Activated CD8-positive, alpha-beta T cell treated with anti-CD3 and anti-CD28 coated beads for 36 hours (primary cell): ENCODE data around the gene MSL2. TPM values are rescaled to one million over a fixed set of nuclear protein-coding genes. Genes with fewer than 3 reads are reported as not detected.
A peak's percentile ranks its signal among the peaks of the same experiment; 100 is the strongest.
"Not testable (repeated sequence)": the region's sequence is repeated elsewhere in the genome, so short reads cannot be mapped to it uniquely, and the experiment has no call there.

Experiments used
- ATAC-seq: fragments of 200-7000 bp; cut with Tn5 transposase; one replicate; pipeline ENCODE4 v1.10.0; 2021; ENCODE audit warnings: mild to moderate bottlenecking, moderate library complexity
- CTCF ChIA-PET: fragments of 350-600 bp; sonication (Branson Sonifier 250); formaldehyde crosslinking; loops from one replicate; lab custom pipeline; 2021; ENCODE audit warnings: antibody characterized with exemption; lab: Charles Lee
- POLR2A ChIA-PET: fragments of 350-600 bp; sonication (Branson Sonifier 250); formaldehyde crosslinking; loops from one replicate; lab custom pipeline; 2021; ENCODE audit warnings: antibody characterized with exemption; lab: Charles Lee
- DNase-seq: peaks from one replicate; pipeline ENCODE4 v3.0.0-alpha.2; 2020
- H3K27ac Mint-ChIP-seq: one replicate; pipeline ENCODE4 v1.8.0; 2021; ENCODE audit warnings: mild to moderate bottlenecking, mixed read lengths
- H3K27me3 Mint-ChIP-seq: one replicate; pipeline ENCODE4 v1.8.0; 2021; ENCODE audit warnings: mixed read lengths
- H3K36me3 Mint-ChIP-seq: one replicate; pipeline ENCODE4 v1.8.0; 2021; ENCODE audit warnings: low read depth, mixed read lengths
- H3K4me1 Mint-ChIP-seq: one replicate; pipeline ENCODE4 v1.8.0; 2021; ENCODE audit warnings: low read depth, mixed read lengths
- H3K4me3 Mint-ChIP-seq: one replicate; pipeline ENCODE4 v1.8.0; 2021; ENCODE audit warnings: mild to moderate bottlenecking, moderate library complexity, mixed read lengths
- H3K9me3 Mint-ChIP-seq: one replicate; pipeline ENCODE4 v1.8.0; 2021; ENCODE audit warnings: mixed read lengths
- intact Hi-C: fragments of 100-400 bp; cut with micrococcal nuclease; formaldehyde crosslinking; loops from one replicate; pipeline ENCODE4 v1.10.0; 2022
- total RNA-seq, 2 experiments: library from RNA; stranded (reverse); gene quantifications; one replicate each; pipeline ENCODE4 v1.2.3, GENCODE V29; 2021
- TF ChIP-seq, protein P1 (sequence below): fragments of 200-600 bp; IDR thresholded peaks from one replicate; pipeline ENCODE4 v1.8.0; 2022; ENCODE audit warnings: antibody characterized with exemption, mild to moderate bottlenecking

The MSL2 gene
- total RNA-seq, 2 experiments from 2014 or later, result 35.8 to 36.8 TPM

- Mint-ChIP-seq H3K9me3 (no peaks in the 10 kb centered on the region), H3K4me3 (no peak overlapping the region), H3K27ac (no peak overlapping the region), H3K36me3 (peaks cover 4% of the 10 kb centered on the region), H3K4me1 (peaks cover 76% of the 10 kb centered on the region), H3K27me3 (no peaks in the 10 kb centered on the region)
- ChIA-PET CTCF (interaction anchor here (0.8 kb wide), 1 partner anchor 106 kb away, joined by 3 read pairs; no protein-coding TSS in a partner anchor), POLR2A (interaction anchor here (2.6 to 12.2 kb wide), 2 partner anchors 11 to 12 kb away, joined by 13 to 87 read pairs; partner anchors contain the start of gene MSL2)
- TF ChIP-seq, protein P1, sequence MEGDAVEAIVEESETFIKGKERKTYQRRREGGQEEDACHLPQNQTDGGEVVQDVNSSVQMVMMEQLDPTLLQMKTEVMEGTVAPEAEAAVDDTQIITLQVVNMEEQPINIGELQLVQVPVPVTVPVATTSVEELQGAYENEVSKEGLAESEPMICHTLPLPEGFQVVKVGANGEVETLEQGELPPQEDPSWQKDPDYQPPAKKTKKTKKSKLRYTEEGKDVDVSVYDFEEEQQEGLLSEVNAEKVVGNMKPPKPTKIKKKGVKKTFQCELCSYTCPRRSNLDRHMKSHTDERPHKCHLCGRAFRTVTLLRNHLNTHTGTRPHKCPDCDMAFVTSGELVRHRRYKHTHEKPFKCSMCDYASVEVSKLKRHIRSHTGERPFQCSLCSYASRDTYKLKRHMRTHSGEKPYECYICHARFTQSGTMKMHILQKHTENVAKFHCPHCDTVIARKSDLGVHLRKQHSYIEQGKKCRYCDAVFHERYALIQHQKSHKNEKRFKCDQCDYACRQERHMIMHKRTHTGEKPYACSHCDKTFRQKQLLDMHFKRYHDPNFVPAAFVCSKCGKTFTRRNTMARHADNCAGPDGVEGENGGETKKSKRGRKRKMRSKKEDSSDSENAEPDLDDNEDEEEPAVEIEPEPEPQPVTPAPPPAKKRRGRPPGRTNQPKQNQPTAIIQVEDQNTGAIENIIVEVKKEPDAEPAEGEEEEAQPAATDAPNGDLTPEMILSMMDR, result no peak
- DNase-seq (no peak), ATAC-seq (no peak)
- intact Hi-C loops, result no loop called here
Measured at GRCh38 chr3:136184703-136185102, 11.4 kb downstream of the MSL2 start.

- Mint-ChIP-seq H3K27ac (no peak overlapping the region), H3K9me3 (no peaks in the 10 kb centered on the region), H3K27me3 (no peaks in the 10 kb centered on the region), H3K4me3 (no peak overlapping the region), H3K4me1 (peaks cover 77% of the 10 kb centered on the region), H3K36me3 (peaks cover 5% of the 10 kb centered on the region)
- ATAC-seq (no peak), DNase-seq (no peak)
- ChIA-PET POLR2A (interaction anchor here (0.8 to 12.2 kb wide), 4 partner anchors 10 to 34 kb away, joined by 4 to 87 read pairs (median 5); partner anchors contain the start of gene MSL2), CTCF (interaction anchor here (1.0 kb wide), 1 partner anchor 571 kb away, joined by 3 read pairs; the partner anchor contains the start of gene STAG1)
- TF ChIP-seq, protein P1, result no peak
- intact Hi-C loops, result no loop called here
Measured at GRCh38 chr3:136181741-136182140, 14.4 kb downstream of the MSL2 start.

DNA sequence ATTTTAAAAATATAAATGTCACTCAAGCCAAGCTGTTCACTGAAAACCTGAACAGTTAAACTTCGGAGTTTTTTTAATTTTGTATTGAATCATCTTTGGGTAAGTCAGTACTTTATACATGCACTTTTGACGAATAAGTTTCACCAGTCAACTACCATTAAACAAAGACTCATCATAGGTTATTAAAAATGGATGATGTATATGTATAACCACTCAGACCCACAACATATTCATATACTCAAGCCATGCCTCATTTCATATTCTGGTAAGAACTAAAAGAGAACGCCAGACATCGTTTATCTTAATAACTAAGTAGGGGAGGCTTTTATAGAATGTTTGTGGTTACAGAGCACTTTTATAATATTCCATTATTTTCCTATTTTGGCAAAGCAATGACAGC lies 18.3 kb downstream of the MSL2 start:
- H3K4me1 Mint-ChIP-seq, result peaks cover 57% of the 10 kb centered on the region
- CTCF ChIA-PET, result interaction anchor here (1.3 kb wide), 1 partner anchor 16 kb away, joined by 3 read pairs; no protein-coding TSS in a partner anchor
- TF ChIP-seq, protein P1, result no peak
- H3K36me3 Mint-ChIP-seq, result peaks cover 2% of the 10 kb centered on the region
- ATAC-seq (no peak), DNase-seq (no peak)
- no peak overlapping the region for H3K27ac Mint-ChIP-seq
- H3K9me3 Mint-ChIP-seq, result no peaks in the 10 kb centered on the region
- H3K27me3 Mint-ChIP-seq, result no peaks in the 10 kb centered on the region
- H3K4me3 Mint-ChIP-seq, result no peak overlapping the region
- POLR2A ChIA-PET, result interaction anchor here (0.7 to 12.2 kb wide), 2 partner anchors 10 to 18 kb away, joined by 3 to 87 read pairs; partner anchors contain the start of gene MSL2
- intact Hi-C loops, result no loop called here

GRCh38 chr3:136173939-136174490 lies 22.1 kb downstream of the MSL2 start:
- DNase-seq (no peak), ATAC-seq (no peak)
- ChIA-PET POLR2A (interaction anchor here (0.7 to 2.4 kb wide), 3 partner anchors 9 to 20 kb away, joined by 3 to 13 read pairs (median 3); no protein-coding TSS in a partner anchor), CTCF (interaction anchor here (1.0 kb wide), 1 partner anchor 10 kb away, joined by 3 read pairs; no protein-coding TSS in a partner anchor)
- H3K4me3 Mint-ChIP-seq, result no peak overlapping the region
- intact Hi-C loops, result no loop called here
- H3K27me3 Mint-ChIP-seq, result no peaks in the 10 kb centered on the region
- H3K4me1 Mint-ChIP-seq, result peaks cover 29% of the 10 kb centered on the region
- H3K9me3 Mint-ChIP-seq, result no peaks in the 10 kb centered on the region
- peak overlapping the region; percentile 17 for H3K27ac Mint-ChIP-seq
- TF ChIP-seq, protein P1, result no peak
- peaks cover 2% of the 10 kb centered on the region for H3K36me3 Mint-ChIP-seq

- no peaks in the 10 kb centered on the region for H3K27me3 Mint-ChIP-seq
- no peak overlapping the region for H3K4me3 Mint-ChIP-seq
- TF ChIP-seq, protein P1, result no peak
- DNase-seq (no peak), ATAC-seq (peak; percentile 74)
- H3K9me3 Mint-ChIP-seq, result peaks cover 1% of the 10 kb centered on the region
- intact Hi-C loops, result no loop called here
- ChIA-PET POLR2A (interaction anchor here (0.6 to 1.6 kb wide), 7 partner anchors 15 to 327 kb away, joined by 3 to 7 read pairs (median 3); partner anchors contain the start of gene MSL2), CTCF (interaction anchor here (1.2 to 1.6 kb wide), 3 partner anchors 12 to 35 kb away, joined by 3 read pairs; no protein-coding TSS in a partner anchor)
- H3K4me1 Mint-ChIP-seq, result peaks cover 37% of the 10 kb centered on the region
- H3K36me3 Mint-ChIP-seq, result peaks cover 11% of the 10 kb centered on the region
- no peak overlapping the region for H3K27ac Mint-ChIP-seq
Measured at GRCh38 chr3:136171097-136171542, 25.0 kb downstream of the MSL2 start.

- H3K4me3 Mint-ChIP-seq, H3K9me3 Mint-ChIP-seq, intact Hi-C loops, H3K27me3 Mint-ChIP-seq, DNase-seq, ATAC-seq: not testable (repeated sequence)
- ChIA-PET POLR2A (interaction anchor here (1.0 kb wide), 1 partner anchor 27 kb away, joined by 3 read pairs; no protein-coding TSS in a partner anchor), CTCF (interaction anchor here (0.8 to 1.7 kb wide), 2 partner anchors 11 to 12 kb away, joined by 3 to 4 read pairs; no protein-coding TSS in a partner anchor)
- Mint-ChIP-seq H3K36me3 (peaks cover 30% of the 10 kb centered on the region), H3K4me1 (peaks cover 49% of the 10 kb centered on the region), H3K27ac (peak overlapping the region; percentile 56)
Measured at GRCh38 chr3:136168236-136168635, 27.9 kb downstream of the MSL2 start.
